ENCODE measurements around the gene ERCC6L.

ERCC6L gene, protein sequence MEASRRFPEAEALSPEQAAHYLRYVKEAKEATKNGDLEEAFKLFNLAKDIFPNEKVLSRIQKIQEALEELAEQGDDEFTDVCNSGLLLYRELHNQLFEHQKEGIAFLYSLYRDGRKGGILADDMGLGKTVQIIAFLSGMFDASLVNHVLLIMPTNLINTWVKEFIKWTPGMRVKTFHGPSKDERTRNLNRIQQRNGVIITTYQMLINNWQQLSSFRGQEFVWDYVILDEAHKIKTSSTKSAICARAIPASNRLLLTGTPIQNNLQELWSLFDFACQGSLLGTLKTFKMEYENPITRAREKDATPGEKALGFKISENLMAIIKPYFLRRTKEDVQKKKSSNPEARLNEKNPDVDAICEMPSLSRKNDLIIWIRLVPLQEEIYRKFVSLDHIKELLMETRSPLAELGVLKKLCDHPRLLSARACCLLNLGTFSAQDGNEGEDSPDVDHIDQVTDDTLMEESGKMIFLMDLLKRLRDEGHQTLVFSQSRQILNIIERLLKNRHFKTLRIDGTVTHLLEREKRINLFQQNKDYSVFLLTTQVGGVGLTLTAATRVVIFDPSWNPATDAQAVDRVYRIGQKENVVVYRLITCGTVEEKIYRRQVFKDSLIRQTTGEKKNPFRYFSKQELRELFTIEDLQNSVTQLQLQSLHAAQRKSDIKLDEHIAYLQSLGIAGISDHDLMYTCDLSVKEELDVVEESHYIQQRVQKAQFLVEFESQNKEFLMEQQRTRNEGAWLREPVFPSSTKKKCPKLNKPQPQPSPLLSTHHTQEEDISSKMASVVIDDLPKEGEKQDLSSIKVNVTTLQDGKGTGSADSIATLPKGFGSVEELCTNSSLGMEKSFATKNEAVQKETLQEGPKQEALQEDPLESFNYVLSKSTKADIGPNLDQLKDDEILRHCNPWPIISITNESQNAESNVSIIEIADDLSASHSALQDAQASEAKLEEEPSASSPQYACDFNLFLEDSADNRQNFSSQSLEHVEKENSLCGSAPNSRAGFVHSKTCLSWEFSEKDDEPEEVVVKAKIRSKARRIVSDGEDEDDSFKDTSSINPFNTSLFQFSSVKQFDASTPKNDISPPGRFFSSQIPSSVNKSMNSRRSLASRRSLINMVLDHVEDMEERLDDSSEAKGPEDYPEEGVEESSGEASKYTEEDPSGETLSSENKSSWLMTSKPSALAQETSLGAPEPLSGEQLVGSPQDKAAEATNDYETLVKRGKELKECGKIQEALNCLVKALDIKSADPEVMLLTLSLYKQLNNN

DNA sequence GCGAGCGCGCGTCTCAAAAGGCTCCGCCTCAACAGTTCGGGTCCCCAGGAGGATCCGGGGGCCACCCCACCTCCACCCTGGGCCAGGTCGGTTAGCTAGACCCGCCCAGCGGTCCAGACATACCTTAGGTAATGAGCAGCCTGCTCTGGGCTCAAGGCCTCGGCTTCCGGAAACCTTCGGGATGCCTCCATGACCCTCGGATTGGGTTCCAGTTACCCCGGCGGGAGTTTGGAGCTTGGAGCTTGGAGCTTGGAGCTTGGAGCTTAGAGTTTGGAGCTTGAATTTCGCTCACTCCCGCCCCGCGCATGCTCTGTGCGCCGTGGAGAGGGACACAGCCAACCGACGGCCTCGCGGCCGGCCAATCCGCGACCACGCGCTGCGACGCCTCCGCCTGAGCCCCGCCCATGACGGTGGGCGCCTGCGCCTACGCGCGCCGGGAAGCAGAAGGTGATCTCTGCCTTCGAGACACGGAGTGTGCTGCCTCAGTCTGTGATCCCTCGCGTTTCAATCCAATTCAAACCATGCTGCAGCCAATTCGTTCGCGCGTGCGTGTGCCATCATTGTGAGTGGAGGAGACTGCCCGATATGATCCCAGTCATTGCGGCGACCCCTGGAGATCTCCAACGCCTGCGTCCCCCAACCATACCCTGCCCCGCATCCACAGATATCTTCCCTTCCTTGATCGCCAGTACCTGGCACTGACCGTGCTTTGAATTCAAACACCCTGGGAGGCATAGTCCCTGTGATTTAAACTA, at the start of gene ERCC6L:
TSS of gene ERCC6L (minus strand) at position 307 of the 755 bp plus-strand sequence. CDS start at position 191, 116 bp downstream.
- DNase-seq (ENCODE audit: low spot score) = peak; percentile 83

DNA sequence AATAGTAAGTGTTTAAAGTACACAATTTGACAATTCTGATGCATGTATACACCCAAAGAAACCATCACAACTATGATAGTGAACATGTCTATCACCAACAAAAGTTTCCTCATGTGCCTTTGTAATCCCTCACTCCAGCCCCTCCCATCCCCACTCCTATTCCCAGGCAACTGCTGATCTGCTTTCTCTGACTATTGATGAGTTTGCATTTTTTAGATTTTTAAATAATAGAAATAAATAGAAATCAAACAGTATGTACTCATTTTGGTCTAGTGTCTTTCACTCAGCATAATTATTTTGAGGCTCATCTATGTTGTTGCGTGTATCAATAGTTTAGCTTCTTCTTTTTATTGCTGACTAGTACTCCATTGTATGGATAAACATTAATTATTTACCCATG, 43.5 kb upstream of the ERCC6L start:
- DNase-seq (ENCODE audit: low spot score) = no peak

DNA sequence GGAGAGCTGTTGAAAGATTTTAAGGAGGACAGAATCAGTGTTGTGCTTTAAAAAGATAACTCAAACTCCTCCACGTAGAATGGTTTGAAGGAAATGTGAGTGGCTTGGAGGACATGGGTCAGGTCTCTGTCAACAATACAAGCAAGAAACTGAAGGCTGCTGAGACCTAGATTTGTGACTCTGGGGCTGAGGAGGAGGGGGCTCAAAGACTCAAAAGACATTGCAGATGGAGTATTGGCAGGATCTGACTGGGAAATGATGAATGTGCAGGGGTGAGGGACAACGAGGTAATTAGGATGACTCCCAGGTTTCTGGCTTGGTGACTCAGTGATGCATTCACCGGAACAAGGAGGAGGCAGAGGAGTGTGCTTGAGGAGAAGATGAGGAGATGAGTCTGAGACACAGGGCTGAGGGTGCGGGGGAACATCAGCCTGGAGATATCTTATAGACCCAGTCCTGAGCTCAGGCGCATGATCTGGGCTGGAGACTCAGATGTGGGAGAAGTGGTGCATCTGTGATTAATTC, 41.6 kb upstream of the ERCC6L start:
- DNase-seq (ENCODE audit: low spot score) = no peak

DNA sequence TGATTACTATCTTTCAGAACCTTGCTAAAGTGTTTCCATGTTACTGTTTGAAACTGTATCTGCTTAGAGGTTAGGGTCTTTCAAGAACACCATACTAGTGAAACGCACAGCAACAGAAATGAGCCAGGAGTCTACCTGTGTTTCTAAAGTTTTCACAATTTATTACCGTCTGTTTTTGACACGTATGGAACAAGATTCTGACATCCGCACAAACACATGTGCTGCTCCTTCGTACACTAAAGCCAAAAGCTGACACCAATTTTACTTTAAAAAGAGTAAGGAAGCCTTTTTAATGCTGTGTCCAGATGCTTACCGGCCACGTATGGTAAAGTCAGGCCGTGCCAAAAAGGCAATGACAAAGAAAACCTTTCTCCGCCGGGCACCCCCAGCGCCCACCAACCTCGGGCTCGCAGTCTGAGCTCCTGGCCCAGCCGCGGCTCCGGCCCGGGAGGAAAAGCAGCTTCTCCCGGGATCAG, 37.7 kb upstream of the ERCC6L start:
- DNase-seq (ENCODE audit: low spot score) = no peak

DNA sequence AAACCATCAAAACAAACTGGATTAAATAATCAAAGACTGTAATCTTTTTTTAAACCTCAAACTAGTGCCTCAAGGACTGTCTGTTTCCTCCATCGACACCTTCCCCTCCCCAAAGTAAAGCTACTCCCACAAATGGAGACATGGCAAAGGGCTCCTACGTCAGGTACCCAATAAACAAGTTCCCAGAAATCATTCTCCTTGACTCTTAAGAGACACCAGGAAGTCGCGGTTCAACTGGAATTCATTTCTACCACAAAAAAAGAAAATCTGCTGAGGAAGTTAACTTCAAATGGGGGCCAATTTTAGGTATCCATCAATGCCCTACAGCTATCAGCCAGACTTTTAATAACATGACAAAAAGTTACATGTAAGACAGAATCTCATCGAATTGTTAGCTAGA, 35.7 kb upstream of the ERCC6L start:
- DNase-seq (ENCODE audit: low spot score) = no peak

DNA sequence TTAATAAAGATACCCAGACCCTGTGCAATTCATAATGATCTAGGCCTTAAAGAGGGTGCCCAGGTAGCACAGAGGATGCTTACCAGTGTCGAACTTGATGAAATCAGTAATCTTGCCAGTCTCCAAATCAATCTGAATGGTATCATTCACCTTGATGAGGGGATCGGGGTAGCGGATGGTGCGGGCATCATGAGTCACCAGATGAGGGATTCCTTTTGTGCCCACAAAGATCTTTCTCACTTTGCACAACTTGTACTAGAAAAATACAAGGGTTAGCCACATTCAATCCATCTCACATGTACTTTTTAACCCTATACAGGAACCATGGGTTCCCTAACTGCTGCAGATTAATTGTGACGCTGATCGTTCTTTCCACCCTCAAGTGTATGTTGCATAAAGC, 34.9 kb upstream of the ERCC6L start:
- no peak for DNase-seq (ENCODE audit: low spot score)

DNA sequence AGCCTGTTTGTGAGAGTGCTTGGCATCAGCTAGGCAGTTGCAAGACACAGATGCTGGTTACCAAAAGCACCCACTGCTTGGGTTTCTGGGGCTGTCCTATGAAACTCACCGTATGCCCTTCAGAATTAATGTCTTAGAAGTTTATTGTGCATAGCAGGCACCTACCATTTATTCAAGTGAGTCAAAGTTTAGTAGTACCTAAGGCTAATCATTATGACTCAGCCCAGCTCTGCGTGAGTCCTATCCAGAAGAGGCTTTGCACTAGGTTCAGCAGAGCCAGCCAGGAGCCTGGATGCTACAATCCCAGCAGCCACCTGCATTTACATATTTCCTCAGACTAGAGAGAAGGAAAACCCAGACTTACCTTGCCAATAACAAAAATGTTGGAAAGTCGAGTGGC, 34.0 kb upstream of the ERCC6L start:
- no peak for DNase-seq (ENCODE audit: low spot score)

DNA sequence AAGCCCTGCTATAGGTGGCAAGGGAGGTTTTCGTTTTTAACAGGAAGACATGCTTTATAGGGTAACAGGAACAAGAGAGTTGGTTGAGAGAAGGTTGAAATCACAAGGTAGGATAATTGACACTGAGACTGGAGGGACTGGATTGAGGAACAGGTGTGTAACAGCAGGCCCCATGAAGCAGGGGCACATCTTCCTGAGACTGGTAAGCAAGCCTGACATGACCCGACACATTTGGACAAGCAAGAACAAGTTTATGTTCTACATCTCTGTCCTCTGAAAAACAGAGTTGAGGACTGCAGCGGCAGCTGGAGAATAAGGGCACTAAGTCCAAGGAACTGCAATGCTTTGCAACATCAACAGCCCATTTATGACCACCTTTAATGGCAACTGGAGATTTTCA, 33.0 kb upstream of the ERCC6L start:
- DNase-seq (ENCODE audit: low spot score) = no peak

DNA sequence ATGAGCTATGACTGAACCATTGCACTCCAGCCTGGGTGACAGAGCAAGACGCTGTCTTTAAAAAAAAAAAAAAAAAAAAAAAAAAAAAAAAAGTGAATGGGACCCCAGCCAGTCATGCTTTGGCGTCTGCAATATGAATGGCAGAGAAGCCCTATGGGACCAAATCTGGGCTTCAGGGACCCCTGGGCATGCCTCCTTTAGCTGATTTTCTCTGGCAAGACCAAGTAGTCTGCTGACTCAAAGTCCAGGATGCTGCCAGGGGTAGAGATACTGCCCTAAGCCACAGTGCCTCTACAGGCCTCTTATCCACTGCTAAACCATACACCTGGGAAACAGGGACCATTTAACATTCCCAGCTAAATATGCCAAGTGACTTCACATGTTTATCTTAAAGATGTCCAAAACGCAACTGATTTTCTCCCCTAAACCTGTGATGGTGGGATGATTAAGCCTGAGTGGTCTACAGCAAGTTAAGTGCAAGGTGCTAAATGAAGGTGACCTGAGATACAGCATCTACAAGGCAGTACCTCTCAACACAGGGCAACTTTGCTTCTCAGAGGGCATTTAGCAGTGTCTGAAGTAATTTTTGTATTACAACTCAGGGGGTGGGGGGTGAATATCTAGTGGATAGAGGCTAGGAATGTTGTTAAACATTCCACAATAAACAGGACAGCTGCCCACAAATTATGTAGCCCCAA, 32.4 kb upstream of the ERCC6L start:
- DNase-seq (ENCODE audit: low spot score) = no peak

DNA sequence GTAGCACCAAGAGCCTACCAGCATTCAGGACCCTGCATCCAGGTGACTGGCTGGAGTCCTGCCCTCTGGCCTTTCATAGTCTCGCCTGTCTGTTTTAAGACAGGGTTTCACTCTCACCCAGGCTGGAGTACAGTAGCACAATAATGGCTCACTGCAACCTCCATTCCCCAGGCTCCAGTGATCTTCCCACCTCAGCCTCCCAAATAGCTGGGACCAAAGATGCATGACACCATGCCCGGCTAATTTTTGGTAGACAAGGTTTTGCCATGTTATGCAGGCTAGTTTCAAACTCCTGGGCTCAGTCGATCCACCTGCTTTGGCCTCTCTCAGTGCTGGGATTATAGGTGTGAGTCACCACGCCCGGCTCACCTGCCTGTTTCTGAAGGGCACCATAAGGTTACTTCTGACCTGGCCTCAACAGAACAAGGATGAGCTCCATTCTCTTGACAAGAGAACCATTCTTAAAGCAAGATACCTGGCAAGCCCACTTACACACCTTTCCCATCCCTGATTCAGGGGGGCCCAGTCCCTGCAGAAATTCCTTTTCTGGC, 31.6 kb upstream of the ERCC6L start:
- DNase-seq (ENCODE audit: low spot score) = no peak

DNA sequence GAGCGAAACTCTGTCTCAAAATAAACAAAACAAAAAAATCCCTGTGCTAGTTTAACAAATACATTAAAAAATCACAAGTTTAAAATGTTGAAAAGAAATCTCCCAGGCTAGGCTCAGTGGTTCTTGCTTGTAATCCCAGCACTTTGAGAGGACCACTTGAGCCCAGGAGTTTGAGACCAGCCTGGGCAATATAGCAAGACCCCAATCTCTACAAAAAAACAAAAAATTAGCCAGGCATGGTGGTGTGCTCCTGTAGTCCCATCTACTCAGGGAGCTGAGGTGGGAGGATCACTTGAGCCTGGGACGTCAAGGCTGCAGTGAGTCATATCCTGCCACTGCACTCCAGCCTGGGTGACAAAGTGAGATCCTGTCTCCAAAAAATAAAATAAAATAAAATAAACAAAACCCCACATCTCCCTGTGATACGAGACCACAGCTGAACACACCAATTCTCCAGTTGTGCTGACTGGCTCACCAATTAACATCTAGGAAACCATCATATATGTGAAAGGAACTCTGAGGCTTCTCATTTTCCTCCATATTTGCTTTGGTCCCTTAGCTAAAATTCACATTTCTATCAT, 30.9 kb upstream of the ERCC6L start:
- no peak for DNase-seq (ENCODE audit: low spot score)

DNA sequence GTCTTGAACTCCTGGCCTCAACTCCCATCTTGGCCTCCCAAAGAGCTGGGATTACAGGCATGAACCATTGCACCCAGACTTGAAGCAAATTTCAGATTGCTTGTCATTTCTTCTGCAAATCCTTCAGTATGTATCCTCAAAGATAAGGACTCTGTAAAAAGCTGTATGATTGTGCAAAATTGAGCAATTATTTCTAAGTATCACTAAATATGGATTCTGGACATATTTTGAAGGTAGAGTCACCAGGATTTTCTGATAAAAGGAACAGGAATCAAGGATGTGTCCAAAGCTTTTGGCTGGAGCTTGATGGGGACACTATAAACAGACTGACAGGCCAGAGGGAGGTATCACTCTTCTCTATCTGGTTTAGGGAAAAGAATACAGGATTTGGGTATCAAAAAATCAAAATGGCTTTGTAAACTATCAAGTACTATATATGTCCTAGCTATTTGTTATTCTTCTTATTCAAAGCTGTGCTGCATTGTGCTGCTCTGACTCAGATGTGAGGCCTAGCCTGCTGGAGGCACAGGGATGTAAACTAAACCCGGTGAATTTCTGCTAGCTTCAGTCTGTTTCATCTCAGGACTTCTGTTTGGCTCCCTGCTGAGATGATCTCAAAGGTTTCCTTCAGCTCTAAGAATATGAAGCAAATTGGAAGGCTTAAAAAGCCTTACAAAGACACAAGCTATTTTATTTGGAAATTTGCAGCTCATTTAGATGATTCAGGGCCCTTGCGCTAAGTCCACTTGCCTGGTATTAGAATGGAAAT, 30.0 kb upstream of the ERCC6L start:
- DNase-seq (ENCODE audit: low spot score) = no peak

DNA sequence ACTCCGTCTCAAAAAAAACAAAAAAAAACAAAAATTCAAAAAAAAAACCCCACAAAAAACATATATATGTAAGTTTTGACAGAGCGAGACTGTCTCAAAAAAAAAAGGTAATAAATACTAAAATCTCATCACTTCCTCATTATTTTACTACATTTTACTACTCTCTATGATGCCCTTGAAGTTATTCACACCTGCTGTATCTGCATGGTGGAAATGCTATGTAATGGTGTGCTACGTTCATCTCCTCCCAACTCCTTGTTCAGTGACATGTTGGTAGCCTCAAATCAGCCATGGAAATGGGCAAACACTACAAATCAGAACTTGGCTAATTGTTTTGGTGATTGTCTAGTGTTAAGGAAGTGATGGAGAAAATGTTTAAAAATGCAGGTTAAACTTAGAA, 26.4 kb upstream of the ERCC6L start:
- DNase-seq (ENCODE audit: low spot score) = no peak

DNA sequence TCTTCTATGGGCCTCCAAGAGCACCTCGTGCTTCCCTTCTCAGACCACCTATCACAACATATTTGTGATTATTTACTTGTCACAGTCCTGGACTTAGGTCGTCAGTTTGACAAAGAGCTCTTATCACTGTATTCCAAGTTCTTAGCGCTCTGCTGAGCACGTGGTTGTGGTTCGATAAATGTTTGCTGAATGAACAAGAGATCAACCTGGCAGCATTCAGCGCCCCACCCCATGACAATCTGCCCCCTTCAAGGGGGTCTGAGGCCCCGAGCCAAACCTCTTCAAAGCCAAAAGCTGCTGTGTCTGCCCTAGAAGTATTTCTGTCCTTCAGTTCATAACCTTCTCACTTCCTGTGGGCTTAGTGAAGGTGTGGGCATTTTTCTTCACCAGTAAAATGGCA, 23.2 kb upstream of the ERCC6L start:
- no peak for DNase-seq (ENCODE audit: low spot score)

DNA sequence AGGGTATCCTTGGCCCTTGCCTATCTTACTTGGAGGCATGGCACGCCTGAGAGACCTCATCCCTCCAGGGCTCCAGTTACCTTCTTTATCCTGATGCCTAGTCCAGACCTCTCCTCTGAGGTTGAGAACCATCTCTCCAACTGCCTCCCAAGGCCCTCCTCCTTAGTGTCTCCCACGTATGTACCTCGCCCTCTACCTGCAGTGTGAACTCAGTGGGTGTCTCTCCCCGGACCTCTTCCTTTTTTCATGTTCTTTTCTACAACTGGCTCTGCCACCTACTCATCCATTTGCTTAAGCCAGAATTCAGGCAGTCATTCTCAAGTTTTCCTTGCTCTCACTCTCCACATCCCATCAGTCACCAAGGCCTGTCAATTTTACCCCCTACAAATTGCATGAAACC, 21.6 kb upstream of the ERCC6L start:
- DNase-seq (ENCODE audit: low spot score) = no peak

DNA sequence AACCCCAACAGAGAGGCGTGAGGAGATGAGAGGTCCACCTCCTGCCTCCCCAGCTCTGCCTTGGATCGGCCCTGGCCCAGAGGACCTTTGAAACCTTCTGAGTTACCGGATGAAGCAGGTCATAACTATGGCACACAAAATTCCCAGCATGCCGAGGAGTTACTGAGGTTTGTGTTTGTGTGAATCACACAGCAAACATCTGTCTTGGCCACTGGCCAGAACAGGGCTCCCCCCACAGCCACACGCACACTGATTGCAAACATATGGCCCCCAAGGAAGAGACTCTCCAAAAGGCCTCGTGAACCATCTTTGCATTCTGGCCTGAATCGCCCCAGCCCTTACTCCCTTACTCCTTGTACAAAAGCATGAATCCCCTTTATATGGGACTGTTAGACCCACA, 19.3 kb upstream of the ERCC6L start:
- DNase-seq (ENCODE audit: low spot score) = peak; percentile 19

DNA sequence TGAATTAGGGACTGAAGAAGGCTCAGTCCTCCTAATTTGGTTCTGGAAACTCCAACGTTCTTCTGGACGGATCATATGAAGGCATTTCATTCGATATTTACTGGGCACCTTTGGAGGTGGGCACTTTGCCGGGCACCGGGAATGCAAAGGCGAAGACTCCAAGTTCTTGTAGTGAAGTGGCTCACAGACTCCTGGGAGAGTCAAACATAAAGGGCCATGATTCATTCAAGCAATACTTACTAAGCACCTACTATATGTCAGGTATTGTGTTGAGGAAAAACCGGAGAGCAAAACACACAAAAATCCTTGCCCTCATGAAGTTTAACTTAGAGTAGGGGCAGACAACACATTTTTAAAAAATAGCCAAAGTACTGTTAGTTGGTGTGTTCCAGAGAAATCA, 17.0 kb upstream of the ERCC6L start:
- no peak for DNase-seq (ENCODE audit: low spot score)

DNA sequence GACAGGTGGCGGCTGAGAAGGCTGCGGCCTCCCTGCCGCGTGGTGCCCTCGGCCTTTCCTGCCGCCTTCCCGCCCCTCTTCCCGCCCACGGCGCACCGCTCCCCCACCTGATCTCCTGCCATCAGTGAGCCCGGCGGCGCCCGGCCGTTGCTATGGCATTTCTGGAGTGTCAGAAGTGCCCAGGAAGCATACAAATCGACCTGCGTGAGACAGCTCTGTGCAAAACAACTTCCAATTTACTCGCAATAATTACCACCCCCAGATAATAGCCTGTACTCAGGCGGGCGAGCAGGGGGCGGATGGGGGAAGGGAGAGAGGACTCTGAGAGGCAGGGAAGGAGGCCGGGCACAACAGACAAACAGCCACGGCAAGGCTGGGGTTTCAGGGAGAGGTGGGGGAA, 16.6 kb upstream of the ERCC6L start:
- no peak for DNase-seq (ENCODE audit: low spot score)

DNA sequence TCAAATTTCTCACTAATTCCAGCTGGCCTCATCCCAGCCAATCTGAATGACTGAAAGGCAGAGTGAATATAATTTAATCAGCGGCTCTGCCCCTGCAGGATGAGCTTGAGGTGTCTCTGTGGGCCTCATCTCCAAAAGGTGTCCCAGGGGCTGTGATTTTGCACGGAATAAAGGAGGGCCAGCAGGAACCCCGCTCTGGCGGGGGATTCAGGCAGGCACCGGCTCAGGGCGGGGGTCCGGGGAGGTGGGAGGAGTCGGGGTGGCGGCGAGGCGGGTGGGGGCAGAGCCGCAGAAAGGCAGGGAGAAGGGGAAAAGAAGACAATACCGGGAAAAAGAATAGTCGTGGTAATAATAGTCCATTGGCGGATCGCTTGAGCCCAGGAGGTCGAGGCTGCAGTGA, 16.0 kb upstream of the ERCC6L start:
- DNase-seq (ENCODE audit: low spot score) = no peak
